GM21723 (cell line): Measurements from ENCODE around the gene SBNO1.
"Not testable (repeated sequence)": the region's sequence is repeated elsewhere in the genome, so short reads cannot be mapped to it uniquely, and the experiment has no call there.

ENCODE experiments used
- ATAC-seq: cut with Tn5 transposase; IDR thresholded peaks from one replicate; pipeline ENCODE4 v1.9.1; 2021; ENCODE audit warnings: mild to moderate bottlenecking, moderate library complexity; ENCODE audit not compliant: unreplicated experiment

The SBNO1 gene

GRCh38 chr12:123388951-123389559 lies 24.4 kb upstream of the SBNO1 start:
- ATAC-seq, result no peak

- ATAC-seq, result peak; percentile 43
Measured at GRCh38 chr12:123388177-123388950, 23.7 kb upstream of the SBNO1 start.

GRCh38 chr12:123387508-123388176 lies 23.0 kb upstream of the SBNO1 start:
- ATAC-seq, result no peak

GRCh38 chr12:123385536-123385935 lies 20.9 kb upstream of the SBNO1 start:
- not testable (repeated sequence) for ATAC-seq

GRCh38 chr12:123384994-123385376 lies 20.3 kb upstream of the SBNO1 start:
- ATAC-seq, result no peak

GRCh38 chr12:123384318-123384993 lies 19.8 kb upstream of the SBNO1 start:
- no peak for ATAC-seq

- no peak for ATAC-seq
Measured at GRCh38 chr12:123382684-123383083, 18.0 kb upstream of the SBNO1 start.

- no peak for ATAC-seq
Measured at GRCh38 chr12:123379391-123379790, 14.7 kb upstream of the SBNO1 start.

- ATAC-seq, result not testable (repeated sequence)
Measured at GRCh38 chr12:123372415-123372814, 7.8 kb upstream of the SBNO1 start.

GRCh38 chr12:123371667-123372368 lies 7.2 kb upstream of the SBNO1 start:
- ATAC-seq, result not testable (repeated sequence)

GRCh38 chr12:123369229-123369628 lies 4.6 kb upstream of the SBNO1 start:
- no peak for ATAC-seq

- not testable (repeated sequence) for ATAC-seq
Measured at GRCh38 chr12:123368431-123368830, 3.8 kb upstream of the SBNO1 start.

GRCh38 chr12:123367511-123367910 lies 2.9 kb upstream of the SBNO1 start:
- ATAC-seq, result no peak

- peak; percentile 73 for ATAC-seq
Measured at GRCh38 chr12:123365025-123365917, 624 bp upstream of the SBNO1 start.

GRCh38 chr12:123363740-123364531 lies 711 bp downstream of the SBNO1 start:
- ATAC-seq, result peak; percentile 7

- ATAC-seq, result no peak
Measured at GRCh38 chr12:123363390-123363739, 1.3 kb downstream of the SBNO1 start.

GRCh38 chr12:123358035-123358434 lies 6.6 kb downstream of the SBNO1 start:
- no peak for ATAC-seq

- no peak for ATAC-seq
Measured at GRCh38 chr12:123356159-123356670, 8.4 kb downstream of the SBNO1 start.

- no peak for ATAC-seq
Measured at GRCh38 chr12:123354600-123354999, 10.0 kb downstream of the SBNO1 start.
